Measurements from ENCODE around the gene PGS1.
"Not testable (repeated sequence)": the region's sequence is repeated elsewhere in the genome, so short reads cannot be mapped to it uniquely, and the experiment has no call there.

PGS1 gene, protein sequence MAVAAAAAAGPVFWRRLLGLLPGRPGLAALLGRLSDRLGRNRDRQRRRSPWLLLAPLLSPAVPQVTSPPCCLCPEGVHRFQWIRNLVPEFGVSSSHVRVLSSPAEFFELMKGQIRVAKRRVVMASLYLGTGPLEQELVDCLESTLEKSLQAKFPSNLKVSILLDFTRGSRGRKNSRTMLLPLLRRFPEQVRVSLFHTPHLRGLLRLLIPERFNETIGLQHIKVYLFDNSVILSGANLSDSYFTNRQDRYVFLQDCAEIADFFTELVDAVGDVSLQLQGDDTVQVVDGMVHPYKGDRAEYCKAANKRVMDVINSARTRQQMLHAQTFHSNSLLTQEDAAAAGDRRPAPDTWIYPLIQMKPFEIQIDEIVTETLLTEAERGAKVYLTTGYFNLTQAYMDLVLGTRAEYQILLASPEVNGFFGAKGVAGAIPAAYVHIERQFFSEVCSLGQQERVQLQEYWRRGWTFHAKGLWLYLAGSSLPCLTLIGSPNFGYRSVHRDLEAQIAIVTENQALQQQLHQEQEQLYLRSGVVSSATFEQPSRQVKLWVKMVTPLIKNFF

DNA sequence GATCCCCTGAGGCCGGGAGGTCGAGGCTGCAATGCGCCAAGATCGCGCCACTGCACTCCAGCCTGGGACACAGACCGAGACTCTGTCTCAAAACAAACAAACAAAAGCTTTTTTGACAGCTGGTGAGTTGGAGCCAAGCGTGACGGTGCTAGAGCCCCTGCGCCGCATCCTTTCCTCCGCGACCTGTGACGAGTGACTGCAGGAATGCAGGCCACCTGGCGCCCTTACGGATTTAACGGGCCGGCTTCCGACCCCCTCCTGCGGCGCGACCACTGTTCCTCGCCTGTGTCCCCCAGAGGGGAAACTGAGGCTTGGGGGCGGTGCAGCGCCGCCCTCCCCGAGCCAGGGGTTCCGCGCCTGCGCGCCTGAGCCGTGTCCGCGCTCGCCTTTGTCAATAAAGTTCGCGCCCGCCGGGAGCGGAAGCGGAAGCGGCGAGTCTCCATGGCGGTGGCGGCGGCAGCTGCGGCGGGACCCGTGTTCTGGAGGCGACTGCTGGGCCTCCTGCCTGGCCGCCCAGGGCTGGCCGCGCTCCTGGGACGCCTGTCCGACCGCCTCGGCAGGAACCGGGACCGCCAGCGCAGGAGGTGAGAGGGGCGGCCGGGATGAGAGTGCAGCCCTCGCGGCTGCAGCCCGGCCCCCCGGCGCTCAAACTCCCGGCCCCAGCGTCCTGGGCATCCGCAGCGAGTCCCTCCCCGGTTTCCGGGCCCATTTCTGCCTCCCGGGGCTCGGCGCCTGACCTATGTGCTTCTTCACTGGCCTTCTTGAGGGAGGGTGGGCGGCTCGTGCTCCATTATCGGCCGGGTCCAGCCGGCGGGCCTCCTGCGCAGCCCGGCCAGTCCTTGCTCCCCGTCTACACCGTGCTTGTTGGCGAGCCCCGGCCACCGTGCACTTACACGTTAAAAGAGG is at the start of gene PGS1:
Gene PGS1 (plus strand): TSS at position 425 of the 906 bp plus-strand sequence. CDS start 17 bp downstream, at position 442.
- DNase-seq, result peak; percentile 90

DNA sequence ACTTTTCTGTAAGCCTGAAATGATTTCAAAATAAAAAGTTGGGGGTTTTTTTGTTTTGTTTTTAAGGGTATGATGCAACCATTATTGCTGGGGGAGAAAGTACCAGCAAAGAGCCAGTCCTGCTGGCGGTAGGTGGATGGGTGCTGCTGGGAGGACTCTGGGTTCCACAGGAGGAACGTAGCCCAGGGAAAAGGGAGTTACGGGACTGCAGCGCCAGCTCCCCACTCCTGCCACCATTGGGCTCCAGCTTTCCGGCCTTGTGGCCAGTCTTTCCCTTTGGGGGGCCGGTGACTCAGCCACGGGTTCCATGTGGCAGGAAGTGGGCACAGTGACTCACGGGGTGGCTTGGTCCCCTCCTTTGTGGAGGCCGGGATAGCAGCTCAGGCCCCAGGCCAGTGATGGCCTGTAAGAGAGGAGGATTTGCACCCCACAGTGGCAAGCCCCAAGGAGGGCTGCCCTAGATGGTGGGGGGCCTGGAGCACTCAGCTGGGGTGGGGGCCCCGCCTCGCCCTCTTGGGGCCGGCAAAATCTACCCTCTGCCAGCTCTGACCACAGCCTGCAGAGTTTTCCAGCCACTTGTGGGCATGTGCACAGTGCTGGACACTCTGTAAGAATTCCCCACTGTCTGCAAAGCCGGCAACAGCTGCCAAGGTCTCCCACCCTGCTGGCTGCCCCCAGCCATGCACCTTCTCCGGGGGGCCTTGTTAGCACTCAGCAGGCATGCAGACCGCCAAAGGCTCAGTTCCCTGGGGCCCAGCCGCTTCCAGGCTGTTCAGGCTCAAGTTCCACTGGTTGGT is 49.0 kb upstream of the PGS1 start:
- DNase-seq, result peak; percentile 63

DNA sequence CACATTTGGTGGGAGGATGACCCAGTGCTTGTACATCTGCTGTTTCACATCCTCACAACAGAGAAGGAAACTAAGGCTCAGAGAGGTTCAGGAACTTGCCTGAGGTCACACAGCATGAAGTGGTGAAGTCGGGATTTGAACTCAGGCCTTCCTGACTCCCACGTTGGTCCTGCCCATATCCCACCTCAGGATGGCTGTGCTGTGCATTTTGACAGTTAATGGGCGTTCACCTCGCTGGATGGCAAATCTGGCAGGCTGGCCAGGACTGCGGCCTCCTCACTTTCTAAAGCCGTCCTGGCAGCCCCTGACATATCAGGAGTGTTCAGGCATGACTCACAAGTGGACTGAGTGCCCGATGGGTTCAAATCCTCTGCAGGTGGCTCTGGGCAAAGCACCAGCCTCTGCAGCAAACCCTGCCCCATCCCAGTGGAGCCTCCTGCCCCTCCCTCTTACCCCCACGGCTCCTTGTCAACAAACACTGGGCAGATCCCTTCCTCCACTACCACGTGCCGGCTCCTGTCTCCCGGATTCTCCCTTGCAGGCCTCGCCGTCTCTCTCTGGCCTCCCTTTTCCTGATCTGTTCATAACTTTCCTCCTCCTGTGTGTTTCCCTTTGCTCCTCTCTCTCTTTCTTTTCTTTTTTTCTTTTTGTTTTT is 47.8 kb upstream of the PGS1 start:
- DNase-seq, result no peak

DNA sequence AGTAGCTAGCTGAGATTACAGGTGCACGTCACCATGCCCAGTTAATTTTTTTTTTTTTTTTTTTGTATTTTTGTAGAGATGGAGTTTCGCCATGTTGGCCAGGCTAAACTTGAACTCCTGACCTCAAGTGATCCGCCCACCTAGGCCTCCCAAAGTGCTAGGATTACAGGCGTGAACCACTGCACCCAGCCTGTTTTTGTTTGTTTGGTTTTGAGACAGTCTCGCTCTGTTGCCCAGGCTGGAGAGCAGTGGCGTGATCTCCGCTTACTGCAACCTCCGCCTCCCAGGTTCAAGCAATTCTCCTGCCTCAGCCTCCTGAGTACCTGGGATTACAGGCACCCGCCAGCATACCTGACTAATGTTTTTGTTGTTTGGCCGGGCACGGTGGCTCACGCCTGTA is 47.1 kb upstream of the PGS1 start:
- not testable (repeated sequence) for DNase-seq

DNA sequence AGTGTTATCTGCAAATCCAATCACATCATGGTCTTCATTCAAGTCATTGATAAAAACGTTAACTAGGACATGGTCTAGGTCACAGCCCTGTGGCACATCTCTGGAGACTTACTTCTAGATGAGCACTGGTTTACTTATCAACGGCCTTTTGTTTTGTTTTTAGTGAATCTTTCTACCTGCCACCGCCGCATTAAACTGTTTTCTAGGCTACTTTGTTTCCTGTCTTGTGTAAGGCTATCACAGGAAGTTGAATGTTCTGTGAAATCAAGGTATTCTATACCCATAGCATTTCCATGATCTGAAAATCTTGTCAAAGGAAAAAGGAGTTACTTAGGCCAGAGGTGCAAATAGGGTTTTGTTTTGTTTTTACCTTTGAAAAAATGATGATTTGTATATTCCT is 45.5 kb upstream of the PGS1 start:
- DNase-seq, result peak; percentile 43

DNA sequence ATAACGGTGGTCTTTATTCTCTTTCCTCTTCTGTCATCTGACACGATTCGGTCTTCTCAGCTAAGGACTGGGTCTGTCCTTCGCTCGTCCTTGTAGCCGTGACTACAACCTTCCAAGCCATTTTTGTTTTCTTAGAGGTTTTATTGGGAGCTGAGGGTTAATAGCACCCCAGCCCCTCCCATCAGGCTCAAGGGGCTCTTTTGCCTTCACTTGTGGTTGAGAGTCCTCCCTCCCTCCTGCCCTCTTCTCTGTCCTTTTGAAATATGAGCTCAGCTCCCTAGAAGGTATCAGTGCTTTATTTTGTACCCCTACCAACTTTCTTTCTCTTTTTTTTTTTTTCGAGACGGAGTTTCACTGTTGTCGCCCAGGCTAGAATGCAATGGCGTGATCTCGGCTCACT is 43.2 kb upstream of the PGS1 start:
- DNase-seq, result no peak

DNA sequence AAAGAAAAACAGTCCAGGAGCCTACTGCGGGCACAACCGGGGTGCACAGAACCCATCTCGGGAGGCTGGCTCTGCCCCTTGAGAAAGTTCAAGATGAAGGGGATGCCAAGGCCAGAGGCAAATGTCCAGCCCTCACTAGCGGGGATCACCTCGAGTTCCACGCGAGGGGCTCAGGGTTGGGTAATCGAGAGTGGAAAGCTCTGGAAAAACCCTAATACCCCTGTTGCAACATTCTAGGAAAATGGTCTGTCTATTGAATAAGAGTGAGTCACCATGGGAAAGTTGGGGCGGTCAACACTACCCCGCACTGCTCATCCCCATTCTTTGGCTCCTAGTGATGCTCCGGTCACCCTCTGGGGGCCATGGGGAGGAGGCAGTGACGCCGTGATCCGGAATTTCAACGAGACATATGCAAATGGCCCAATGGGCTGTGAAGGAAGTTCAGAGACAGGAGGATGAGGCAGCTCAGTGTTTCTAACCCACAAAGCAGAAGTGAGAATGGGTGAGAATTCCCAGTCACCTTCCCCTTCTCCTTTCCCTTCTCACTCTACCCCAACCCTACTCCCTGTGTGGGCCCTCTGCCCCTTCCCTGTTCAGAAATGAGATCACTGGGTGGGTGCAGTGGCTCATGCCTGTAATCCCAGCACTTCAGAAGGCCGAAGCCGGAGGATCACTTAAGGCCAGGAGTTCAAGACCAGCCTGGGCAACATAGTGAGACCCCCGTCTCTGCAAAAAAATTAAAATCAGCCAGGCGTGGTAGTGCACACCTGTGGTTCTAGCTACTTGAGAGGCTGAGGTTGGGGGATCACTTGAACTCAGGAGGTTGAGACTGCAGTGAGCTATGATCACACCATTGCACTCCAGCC is 41.0 kb upstream of the PGS1 start:
- DNase-seq, result no peak

DNA sequence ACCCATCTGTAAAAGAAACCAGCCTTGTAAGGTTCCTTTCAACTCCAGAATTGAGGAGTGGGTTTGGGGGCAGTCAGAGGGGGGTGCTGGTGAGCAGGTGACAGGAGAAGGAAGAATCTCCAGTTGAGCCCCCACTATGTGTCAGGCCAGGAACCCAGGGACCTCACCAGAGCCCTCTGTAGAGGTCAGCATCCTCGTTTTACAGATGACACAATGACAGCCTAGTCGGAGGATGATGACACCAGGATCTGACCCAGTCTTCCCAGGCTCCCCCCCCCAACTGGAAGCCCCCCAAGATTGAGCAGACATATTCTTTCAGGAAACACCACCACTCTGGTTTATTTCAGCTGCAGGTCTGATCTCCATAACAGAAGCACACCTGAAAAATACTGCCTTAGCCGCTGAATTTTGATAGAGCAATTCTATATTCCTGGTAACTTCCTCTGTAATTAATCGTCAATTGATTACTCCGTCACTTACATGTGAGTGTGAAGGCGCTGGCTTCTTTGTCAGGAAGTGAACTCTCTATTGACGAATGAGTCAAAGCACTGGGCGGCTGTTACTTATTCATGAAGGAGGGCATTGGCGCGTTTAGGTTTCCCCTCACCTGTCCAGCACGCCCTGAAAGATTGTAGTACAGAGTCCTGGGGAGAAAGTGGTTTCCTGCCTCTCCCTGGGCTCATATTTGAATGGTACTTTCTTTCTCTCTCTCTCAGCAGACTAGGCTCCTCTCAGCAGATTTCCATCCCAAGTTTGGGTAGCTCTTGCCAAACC is 39.8 kb upstream of the PGS1 start:
- no peak for DNase-seq

DNA sequence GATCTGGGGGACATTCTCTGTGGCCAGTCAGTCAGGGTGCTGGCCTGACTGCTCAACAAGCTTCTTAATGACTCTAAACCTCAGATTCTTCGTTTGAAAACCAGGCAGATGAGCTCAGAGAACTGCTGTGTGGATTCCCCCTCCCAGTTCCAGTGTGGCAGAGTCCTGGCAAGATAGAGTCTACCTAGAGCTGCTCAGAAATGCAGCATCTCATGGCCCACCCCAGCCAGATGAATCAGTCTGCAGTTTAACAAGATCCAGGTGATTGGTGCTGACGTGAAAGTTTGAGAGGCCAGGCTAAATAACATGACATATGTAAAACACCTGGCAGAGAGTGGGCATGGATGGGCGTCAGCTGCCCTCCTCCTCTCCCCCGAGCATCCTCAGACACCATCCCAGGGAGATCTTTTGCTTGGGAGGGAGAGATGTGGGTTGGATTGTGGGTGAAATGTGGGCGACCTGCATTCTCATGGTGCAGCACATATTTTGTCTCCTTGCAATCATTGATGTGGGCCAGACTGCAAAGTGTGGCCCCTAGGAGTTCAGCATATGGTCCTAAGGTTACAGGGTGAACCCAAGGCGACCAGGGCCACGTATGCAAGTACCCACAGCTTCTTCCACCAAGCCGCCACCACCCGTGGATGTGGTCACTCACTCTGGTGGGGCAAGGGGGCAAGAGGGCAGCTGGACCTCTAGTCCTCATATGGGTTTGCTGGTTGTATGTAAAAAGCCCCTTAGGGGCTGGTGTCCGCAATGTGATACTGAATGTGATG is 38.1 kb upstream of the PGS1 start:
- no peak for DNase-seq

DNA sequence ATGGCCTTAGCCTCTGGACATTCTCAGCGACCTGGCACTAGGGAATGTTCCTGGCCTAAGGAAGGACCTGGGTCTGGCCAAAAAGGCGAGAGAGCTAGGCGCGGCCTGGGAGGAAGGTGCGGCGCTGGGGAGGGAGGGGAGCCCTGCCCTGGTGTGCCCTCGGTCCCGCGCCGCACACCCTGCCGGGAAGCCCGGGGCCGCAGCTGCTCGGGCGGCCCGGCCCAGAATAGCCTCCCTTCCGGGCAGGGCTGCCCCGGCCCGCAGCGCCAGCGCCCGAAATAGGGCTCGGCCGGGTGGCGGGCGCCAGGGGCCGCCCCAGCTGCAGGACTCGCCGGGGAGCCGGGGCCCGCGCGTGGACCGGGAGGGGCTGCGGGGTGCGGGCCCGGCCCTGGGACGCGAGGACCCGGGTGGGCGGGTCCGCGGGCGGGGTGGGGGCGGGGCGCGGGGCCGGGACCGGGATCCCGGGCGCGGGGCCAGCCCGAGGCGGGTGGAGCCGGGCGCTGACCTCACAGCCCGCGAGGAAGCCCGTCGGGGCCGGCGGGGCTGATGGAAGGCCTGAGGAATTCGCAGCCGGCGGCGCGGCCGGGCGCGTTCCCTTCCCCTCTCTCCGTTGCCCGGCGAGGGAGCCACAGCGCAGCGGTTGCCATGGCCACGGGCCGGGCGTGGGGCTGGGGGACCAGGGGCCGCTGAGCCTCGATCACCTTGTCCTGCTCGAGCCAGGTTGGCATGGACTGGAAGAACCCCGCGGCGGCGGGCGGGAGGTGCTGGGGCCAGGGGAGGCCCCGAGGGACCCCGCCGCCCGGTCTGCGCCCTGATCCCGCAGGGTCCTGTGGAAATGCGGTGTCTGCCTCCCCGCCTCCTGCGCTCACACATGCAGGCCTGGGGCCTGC is 36.6 kb upstream of the PGS1 start:
- DNase-seq, result no peak

DNA sequence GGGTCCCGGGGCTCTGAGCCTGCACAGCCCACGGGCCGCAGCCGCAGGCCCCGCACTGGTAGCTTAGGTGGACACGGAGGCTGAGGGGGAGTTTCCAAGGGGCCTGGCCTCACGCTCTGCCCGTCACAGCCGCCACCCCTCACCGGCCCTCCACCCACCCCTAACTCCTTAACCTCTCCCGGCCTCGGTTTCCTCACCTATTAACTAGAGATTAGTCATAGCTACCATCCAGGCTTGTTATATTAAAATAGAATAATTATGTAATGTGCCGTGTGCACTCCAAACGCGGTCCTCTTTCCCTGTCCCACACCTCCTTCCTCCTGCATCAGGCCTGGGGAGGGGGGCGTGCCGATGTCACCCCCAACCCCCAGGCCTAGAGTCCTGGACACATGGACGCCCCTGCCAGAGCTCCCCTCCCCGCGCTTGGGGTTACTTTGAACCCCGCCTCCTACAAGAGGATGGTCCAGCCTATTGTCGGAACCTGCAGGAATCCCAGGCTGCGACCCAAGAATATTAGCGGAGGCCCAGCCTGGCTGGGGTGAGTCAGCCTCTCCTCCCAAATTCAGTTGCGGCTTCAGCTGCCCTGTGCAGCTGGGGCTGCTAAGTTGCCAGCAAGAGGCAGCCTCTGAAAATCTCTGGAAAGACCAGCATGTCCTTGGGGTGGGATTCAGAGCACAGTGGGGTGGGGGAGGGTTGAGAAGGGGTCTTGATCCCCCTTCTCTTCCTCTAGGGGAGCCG is 35.8 kb upstream of the PGS1 start:
- DNase-seq, result no peak

DNA sequence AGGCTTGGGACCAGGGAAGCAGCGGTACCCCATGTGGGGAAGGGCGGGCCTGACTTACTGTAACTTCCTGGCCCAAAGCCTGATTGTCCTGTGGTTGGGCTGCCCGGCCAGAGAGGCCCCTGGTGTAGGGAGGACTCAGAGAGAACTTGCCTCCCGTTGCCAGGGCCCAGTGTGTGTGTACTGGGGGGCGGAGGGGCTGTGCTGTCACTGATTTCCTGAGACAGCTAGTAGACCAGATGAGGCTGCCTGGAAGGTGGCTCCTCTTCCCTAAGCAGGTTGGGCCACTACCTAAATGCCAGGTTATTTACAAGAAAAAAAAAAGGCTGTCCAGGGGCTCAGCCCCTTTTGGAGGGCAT is 35.3 kb upstream of the PGS1 start:
- DNase-seq, result no peak

DNA sequence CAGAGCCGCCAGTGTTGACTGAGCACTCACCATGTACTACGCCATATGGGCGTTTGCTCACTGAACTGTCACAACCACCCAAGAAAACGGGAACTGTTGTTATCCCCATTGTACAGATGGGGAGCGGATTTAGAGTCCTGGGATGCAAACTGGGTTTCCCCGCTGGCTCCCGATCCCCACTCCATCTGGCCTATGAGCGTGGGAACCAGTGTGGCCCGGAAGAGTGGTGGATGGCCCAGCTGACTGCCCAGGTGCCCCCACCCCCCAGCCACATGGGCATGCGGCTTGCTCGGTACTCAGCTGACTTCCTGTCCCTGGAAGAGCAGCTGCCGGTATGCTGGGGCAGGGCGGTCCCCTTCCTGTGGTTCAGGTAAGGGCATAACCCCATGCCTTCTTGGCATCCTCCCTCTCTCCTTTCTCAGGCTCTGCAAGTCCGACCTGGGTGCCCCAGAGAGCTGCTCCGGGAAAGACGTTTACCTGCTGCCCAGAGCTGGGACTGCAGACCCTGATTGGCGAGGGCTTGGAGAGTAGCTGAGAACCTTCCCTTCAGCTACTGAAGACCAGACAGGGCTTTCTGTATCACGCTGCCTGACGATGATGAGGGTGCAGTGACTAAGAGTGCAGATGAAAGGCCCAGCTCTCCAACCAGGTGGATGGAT is 34.8 kb upstream of the PGS1 start:
- peak; percentile 81 for DNase-seq

DNA sequence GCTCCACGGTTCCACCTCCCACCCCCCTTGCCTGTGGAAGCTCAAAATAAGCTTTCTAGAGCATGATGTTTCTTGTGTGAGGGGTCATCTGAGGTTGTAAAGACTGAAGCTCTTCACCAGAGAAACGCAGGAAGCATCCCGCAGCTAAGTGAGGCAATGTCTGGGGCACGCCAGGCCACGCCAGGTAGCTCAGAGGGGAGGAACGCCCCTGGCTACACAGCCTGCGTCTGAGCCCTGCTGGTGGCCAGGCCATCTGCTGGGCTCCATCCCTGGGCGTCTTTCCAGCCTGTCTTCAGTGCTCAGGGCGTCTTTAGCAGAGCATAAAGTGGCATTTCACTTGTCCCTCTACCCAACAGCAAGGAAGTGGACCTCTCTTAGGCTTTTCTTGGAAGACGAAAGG is 33.8 kb upstream of the PGS1 start:
- no peak for DNase-seq

DNA sequence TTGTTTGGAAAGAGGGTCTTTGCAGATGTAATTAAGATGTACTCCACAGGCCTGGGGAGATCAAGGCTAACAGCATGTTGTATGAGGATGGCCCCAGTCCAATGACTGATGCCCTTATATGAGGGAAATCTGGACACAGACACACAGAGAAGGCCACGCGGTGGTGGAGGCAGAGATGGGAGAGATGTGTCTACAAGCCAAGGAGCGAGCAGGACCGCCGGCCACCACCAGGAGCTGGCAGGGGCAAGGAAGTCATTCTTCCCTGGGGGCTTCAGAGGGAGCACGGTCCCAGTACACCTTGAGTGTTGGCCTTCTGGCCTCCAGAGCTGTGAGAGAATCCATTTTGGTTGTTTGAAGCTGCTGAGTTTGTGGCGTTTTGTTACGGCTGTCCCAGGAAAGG is 33.3 kb upstream of the PGS1 start:
- no peak for DNase-seq

DNA sequence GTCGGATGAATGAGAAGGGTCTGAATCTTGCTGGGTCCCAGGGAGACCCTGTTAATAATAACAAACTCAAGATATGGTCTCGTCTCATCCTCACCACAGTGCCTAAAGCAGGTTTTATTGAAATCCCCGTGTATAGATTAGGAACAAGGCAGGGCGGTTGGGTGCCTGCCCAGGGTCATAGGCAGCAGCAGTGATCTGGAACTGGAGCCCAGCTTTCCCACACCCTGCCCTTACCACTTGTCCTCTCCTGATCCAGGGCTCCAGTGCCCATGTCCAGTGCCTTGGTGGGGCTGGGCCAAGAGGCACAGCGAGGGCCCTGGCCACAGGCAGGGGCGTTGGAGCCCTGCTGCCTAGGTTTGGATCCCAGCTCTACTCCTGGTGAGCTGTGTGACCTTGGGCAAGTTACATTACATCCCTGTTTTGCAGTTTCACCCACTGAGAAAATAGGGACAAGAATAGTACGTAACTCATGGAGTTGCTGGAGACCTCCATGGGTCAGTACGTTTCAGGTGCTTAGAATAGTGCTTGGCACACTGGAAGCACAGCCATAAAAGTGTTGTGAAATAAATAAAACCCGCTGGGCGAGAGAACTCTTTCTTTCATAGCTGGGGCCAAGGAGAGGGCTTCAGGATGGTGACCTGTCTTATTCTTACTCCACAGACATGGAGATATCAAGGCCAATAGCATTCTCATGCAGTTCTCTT is 32.5 kb upstream of the PGS1 start:
- no peak for DNase-seq

All from activated CD4-positive, alpha-beta T cell treated with anti-CD3 and anti-CD28 coated beads, Interleukin-2, Interleukin-6, amounts not matched to agents 100 ng/mL and 50 ng/mL, durations not matched to agents 16 hours and 8 hours (primary cell).